NCI-H82 treated with DMSO at 0.1 percent for 48 hours (cell line): ENCODE measurements around the gene CCDC85A.

Source experiments
- DNase-seq: peaks from one replicate; lab custom pipeline; 2025; ENCODE audit not compliant: unreplicated experiment; lab: John Stamatoyannopoulos, UW

CCDC85A gene

DNA sequence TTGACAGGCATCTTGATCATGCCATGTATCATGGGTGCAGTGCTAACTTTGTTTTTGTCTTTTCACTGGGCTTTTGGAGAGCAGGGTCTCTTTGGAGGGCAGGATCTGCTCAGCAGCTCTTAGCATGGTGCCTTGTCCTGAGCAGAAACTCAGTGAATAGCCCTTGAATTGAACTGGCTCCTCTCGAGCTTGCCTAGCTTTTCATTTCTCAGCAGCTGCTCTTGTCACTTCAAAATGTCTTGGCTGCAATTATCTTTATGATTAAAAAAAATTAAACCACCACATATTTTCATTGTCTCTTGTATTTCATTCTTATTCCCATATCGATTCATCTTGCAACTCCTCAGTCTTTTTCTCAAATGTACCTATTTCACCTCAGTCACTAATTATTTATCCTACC, 50.5 kb downstream of the CCDC85A start:
- no peak for DNase-seq

DNA sequence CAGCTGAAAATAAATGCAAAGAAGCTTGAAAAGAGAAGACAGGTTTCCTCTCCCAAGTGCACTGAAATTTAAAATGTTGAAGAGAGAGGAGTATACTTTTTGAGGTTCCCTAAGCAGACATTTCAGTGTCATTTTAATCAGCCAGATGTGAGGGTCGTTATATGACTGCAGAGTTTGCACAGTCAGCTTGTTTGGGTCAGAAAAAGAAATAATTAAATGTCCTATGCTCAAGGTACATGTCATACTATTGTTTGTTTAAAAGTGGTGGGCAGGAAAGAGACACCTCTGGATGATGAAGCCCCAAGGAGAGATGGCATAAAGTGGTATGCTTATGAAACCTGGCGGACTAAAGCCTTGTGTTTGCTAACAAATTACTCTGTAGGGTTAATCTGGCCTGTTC, 55.2 kb downstream of the CCDC85A start:
- DNase-seq = no peak

DNA sequence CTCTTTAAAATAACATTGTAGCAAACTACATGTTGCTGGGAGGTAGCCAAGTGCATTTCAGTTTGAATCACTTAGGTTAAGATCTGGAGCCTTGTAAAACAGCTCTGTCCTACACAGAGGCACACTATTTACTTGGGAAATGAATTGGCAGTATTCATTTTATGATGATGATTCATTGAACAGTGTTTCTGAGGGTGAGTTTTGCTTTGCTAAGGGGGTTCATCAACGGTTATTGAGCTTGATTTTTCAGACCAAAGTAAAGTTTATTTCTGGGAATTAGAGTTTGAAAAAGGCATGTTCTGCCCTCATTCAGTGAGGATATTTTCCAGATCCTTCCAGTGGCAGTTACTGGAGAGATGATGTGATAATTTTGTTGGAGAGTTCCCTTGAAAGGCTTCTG, 55.6 kb downstream of the CCDC85A start:
- DNase-seq = no peak

DNA sequence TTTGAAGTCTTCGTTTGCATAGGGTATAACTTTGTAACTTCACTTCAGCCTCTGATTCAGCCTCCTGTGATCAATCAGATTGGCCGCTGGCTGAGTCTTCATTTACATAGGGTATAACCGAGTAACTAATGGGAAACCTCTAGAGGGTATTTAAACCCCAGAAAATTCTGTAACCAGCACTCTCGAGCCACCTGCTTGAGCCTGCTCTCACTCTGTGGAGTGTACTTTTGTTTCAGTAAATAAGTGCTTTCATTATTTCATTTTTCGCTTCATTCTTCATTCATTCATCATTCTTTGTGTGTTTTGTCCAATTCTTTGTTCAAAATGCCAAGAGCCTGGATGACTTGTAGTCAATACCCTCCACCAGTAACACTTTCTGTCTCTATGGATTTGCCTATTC, 56.4 kb downstream of the CCDC85A start:
- no peak for DNase-seq

DNA sequence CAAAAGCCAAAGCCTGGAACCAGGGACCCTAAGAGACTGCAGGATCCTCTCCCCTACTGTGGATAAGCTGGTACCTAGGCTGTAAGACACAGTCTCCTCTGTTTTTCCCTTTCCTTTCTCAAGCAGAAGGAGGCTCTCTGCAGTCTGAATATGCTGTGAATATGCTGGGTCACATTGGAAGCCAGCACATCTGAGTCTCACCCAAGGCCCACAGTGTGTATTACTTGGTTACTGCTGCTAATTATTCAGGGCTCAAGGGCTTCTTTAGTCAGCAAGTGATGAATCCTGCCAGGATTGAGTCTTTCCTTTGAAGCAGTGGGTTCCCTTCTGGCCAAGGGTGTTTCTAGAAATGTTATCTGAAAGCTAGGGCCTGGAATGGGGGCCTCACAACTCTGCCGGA, 60.7 kb downstream of the CCDC85A start:
- DNase-seq = no peak

DNA sequence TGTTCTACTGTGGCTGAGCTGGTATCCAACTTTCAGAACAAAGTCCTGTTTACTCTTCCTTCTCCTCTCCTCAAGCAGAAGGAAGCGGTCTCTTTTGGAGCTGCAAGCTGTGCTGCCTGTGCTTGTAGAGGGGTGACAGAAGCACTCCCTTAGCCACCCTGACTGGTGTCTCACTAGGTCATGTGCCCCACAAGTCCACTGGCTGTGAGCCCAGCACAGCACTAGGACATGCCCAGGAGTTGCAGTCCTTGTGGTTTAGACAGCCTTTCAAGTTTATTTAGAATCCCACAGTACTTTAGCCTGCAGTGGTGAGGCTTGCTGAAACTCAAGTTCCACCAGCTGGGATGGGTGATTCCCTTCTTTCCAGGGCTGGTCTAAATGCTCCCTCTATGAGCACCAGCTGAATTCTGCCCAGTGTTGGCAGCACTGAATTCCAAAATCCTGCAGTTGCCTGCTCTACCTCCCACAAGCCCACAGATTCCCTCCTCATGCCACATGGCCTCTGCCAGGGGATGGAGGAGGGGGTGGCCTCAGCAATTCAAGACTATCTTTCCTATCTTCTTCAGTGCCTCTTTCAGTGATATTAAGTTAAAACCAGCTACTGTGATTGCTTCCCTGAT, 61.2 kb downstream of the CCDC85A start:
- no peak for DNase-seq

DNA sequence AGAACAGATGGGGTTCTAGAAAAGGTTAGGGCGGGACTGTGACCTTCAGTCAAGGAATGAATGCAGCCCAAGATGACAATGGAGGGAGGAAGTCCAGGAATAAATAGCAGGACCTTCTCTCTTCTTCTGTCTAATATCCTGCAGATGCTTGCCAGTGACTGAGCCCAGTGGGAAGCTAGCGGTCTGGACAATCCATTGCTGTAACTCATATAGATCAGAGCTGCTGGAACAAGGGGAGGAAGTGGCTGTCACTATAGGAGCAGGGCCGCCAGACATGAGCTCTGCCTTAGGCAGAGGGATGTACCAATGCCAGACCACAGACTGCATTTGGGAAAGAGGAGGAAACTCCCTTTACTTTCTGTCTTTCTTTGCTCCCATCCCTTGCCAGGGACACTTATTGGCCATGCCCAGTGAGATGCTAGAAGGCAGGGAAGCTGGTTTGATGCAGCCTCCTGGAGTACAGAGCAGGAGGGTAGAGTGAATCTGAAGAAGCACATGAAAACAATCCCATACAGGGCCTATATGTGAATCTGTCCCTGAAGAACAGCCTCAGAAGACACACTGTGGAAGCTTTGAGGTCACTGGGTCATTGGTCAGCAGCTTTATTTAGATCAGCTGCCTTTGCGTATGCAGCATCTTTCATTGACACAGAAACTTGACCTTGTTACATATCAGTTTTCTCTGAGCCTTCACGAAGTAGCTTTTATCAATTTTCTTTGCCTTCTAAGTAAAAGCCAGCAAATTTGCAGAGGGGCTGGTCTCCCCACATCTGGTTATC, 65.4 kb downstream of the CCDC85A start:
- DNase-seq = no peak

DNA sequence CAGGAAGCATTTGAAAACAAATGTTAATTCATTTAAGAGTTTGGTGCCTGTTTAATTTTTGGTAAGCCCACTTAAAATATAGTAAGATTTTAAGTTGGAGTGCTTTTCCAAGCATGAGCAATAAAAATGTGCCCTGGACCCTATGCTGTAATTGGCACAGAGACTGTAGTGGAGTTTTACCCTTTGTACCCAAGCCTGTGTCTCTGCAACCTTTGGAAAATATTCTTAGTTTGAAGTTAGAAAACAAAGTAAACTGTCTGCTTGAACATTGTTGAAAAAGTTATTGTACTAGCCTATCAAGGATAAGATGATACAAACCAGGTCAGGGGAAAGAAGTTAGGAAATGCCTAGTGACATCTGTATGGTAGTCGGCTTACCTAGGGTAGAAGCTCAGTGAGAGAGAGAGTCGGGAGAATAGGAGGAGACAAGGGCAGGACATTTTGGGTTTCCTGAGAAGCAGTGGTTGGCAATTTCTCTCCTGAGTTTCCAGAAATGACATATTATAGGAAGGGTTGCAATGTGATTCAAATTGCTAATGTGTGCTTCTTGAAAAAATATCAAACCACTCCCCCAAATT, 66.5 kb downstream of the CCDC85A start:
- DNase-seq = no peak

DNA sequence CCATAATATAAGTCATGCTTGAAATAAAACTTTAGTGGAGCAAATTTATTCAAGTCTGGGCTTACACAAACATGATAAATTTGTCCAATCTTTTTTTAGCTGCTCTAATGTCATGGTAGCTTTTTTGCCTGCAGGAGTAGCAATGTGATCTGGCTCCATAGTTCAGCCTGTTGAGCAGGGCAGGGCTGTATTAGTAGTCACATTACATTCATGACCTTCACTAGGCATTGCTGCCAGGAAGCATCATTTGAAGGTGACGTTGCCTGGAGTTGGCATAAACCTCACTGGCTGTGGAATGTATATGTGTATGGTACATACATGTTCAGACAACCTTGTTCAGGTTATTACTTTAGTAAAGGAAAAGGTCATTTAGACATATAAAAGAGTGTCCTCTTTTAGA, 76.6 kb downstream of the CCDC85A start:
- DNase-seq = no peak

DNA sequence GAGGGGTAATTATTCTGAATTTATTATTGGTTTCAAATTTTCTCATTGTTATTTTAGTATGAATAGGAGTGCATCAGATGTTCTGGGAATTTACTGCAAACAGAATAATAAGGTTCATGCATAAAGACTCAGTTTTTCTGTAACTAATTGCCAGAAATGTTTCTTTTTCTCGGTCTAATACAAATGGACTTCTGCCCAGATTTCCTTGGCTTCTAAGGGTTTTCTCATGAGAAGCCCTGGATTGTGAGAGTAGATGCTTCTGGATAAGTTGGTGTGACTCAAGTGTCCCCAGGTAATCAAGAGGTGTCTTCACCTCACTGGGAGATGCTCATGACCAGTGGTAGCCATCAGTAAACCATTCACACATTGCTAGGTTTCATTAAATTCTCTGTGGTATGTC, 78.5 kb downstream of the CCDC85A start:
- DNase-seq = no peak

DNA sequence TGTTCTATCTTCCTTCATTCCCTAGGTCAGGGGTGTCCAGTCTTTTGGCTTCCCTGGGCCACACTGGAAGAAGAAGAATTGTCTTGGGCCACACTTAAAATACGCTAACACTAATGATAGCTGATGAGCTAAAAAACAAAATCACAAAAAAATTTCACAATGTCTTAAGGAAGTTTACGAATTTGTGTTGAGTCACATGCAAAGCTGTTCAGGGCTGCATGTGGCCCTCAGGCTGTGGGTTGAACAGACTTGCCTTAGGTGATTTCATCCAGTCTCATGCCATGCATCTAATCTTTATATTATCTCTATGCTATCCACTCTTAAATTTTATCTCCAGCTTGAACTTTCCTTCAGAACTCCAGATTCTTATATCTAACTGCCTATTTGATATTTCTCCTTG, 80.1 kb downstream of the CCDC85A start:
- DNase-seq = no peak

DNA sequence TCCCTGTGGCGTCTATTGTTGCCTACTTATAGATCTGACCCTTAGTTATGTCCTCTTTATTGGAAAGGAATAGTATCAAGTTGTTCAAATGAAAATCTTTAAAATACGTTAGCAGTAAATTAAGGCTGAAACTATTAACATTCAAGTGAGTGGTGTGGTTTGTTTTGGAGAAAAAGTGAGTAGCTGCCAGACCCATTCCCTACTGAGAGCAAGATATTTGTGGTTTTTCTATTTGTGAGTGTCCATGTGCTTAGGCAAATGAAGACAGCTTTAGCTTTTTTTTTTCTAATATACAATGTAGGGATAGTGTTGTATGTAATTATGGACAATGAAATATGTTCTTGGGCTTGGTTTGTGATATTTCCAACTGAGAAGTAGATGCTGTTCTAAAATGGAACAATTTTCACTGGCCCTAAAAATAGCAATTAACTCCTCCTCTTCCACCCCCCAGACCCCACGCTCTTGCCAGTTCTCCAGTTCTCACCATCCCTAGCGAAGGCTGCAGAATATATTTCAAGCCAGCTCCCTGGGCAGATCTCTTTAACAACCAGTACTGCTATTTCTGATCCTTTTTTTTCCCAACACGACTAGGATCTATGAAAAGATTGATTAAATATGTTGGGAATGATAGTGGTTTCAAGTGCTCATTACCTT, 83.1 kb downstream of the CCDC85A start:
- no peak for DNase-seq

DNA sequence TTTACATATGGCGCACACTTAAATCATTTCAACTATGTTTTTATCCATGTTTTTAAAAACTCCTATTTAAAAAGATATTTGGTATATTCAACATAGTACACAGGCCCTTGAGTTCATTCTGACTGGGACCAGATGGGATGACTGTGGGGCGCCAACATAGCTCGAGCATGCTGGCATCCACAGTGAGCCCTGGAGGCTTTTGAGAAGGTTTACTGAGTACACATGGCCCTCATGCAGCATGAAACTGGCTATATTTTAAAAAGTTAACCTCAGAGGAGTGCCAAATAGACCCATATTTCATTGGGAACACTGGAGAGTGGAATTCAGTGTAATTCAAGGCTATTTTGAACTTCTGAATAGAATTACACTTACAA, 83.6 kb downstream of the CCDC85A start:
- DNase-seq = no peak

DNA sequence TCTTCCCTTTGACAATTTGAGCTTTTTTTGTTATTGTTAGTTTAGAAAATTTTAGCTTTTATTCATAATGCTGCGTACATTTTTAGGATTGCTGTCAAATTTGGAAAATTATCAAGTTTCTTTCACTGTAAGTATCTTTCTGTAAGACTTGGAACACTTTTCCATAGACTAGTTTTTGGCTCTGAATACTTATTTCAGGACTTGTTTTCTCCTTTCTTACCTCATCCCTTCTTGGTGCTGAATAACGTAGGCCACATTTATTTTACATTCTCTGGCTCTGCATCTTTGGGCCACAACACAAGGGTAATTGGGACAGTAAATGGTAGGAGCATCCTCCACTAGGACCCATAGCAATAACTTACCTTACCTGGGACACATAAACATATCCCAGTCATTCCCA, 85.1 kb downstream of the CCDC85A start:
- no peak for DNase-seq

DNA sequence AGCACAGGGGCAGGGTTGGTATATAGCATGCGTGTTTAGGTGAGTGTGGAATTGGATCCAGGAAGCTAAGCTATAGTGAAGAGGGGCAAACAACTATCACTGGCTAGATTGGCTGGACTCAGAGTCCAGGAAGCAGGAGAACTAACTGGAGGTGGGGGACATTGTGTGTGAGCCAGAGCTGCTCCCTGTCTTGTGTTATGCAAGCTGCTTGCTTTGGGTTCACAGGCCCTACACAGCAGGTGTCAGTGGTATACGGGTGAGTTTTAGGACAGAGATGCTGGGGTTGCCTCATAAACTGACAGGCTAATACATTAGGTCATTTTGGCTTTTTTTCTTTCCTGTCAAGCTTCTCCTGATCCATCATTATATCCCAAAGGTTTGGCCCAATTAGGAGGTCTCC, 87.5 kb downstream of the CCDC85A start:
- DNase-seq = no peak

DNA sequence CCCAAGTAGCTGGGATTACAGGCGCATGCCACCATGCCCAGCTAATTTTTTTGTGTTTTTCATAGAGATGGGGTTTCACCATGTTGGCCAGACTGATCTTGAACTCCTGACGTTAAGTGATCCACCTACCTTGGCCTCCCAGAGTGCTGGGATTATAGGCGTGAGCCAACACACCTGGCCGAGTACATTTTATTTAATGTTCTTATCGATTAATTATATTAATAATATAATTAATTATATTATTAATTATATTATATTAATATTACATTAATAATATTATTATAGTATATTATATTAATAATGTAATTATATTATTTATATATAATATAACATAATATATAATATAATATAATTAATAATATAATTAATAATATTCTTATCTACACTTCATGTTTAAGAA, 101.4 kb downstream of the CCDC85A start:
- no peak for DNase-seq

DNA sequence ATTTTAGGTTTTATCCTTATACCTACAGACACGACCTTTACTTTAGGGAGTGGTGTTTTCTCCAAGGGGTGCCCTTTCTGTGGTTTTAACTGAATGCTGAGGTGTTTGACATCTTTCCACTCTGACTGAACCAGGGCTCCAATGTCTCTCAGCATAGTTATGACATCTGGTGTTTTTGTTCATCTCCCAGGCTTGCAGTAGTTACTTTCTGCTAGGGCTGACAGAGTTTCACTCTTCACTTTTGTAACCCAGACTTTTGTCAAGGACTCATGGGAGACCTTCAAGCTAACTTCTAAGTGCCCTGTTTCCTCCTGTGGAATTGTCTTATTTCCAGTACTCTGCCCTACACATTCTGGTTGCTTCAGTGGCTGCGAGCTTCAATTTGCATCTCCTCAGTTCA, 103.1 kb downstream of the CCDC85A start:
- no peak for DNase-seq

DNA sequence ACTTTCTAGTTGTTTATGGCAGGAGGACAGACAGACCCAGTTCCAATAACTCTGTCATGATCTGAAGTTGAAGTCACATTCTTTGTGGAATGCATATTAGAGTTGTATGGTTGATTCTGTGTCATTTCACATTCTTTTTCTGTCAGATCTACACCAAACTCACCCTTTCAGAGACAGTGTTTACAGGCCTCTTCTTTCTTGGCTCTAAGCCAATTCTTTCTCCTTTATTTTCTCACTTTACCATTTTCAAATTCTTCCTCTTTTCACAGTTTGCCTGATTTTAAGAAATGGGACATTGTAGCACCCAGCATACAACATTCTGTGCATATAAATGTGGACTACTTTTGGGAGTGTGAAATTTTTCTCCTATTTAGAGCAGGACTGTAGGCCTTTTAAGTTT, 103.7 kb downstream of the CCDC85A start:
- no peak for DNase-seq

DNA sequence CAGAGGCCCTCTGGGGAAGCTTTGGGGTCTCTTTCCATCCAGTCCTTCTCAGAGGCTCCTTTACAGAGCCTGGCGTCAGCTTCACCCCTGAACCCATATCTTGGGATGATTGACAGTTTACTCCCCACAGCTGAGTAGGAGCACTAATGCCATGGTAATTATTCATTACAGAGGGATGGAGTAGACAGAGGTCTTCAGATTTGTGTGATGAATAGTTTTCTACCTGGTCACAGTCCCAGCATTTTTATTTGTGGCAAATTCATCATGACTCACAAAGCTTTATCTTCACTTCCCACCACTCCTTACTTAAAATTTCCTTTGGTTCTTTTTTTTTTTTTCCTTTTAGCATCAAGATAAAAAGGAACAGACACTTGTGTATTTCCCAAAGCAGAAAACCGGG, 104.2 kb downstream of the CCDC85A start:
- no peak for DNase-seq

DNA sequence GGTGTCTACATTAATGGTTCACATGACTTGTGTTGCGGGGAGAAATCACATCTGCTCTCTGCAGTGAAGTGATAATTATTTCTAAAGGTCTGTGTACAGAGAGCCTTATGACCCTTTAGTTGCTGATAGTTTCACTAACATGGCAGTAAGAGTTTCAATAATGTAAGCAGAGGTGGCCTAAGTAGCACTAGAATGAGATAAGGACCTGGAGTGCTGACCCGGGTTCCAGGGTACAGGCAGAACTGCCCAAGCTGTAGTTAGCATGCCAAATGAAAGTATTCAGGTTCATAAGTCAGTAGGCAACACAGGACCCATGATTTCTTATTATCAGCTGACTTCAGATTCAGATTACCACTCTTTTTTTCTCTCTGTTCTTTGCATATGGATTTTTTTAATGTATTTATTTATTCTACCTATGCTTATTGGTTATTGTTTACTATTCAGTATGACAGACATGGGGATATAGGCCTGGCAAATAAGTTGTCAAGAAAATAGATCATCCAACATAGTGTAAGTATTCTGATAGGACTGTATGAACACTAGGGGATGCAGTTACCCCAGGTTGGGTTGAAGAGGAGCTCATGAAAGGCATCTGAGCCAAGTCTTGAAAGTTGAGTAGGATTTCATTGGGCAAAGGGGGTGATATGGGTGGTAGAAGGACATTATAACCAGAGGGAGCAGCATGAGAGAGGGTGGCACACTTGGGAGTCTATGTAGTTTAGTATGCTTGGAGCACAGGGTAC, 105.2 kb downstream of the CCDC85A start:
- no peak for DNase-seq

DNA sequence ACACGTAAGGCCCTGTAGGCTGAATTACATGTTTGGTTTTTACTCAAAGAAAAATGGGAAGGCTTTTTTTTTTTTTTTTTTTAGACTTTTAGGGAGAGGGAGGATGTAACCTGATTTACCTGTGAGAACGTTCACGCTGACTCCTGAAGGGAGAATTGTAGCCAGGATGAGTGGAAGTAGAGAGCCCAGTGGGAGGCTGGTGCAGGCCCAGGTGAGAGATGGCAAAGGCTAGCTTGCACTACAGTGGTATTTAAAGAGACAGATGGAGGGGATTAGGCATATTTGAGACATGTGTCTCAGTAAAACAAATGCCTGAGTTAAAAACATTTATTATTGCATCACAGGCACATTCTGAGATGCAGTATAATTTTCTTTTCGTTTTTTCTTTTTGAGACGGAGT, 107.9 kb downstream of the CCDC85A start:
- no peak for DNase-seq

DNA sequence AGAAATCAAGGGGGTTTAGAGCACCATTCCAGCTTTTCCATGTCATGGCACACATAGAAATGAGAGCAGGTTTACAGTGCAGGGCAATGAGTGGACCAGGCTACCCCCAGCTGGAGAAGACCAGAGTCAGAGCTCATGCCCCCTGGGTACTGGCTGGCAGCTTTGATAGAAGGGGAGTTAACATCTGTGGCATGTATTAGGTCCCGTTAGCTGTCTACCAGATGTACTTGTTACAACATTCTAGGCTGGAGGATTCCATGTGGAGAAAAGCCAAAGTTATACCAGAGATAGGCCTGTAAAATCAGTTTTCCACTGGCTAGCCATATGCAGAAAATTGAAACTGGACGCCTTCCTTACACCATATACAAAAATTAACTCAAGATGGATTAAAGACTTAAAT, 109.2 kb downstream of the CCDC85A start:
- no peak for DNase-seq
